ENCODE data around the gene EEIG1. TPM values are rescaled to one million over a fixed set of nuclear protein-coding genes. Genes with fewer than 3 reads are reported as not detected.
A peak's percentile ranks its signal among the peaks of the same experiment; 100 is the strongest.

EEIG1 gene
- total and polyA plus RNA-seq, 10 of the 15 experiments (the other 5 are each of a cell fraction or from before 2014, with no cell fraction given) = 1.2 to 75.9 (median 9.0) TPM

DNA sequence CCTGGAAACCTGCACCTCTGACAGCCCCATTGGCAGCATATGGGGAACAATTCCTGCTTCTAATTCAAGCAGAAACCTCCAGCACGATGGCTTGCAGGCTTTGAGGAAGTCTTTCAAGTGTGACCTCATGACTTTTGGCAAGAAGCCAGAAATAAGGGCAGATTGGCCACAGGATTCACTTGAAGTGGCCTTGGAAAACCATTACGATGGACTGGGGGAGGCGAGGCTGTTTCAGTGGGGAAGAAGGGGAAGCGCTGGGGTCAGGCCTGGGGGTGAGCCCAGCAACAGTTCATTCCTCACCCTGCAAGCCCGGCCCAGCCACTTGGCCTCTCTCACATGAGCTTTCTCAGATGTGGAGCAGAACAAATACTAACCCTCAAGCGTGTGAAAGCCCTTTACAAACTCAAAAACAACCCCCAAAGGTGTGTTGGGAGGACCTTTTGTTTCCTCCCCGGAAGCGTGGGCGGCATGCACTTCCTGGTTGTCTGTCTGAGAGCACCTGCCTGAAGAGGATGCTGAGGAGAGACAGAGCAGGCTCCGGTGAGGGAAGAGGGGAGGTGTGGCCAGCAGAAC is 26.9 kb upstream of the EEIG1 start (continued):
- TF ChIP-seq CREB1 (IDR thresholded peaks at IDR 0.05; ENCODE audit: low read depth) = 0 out of 2 replicates have a peak, but pooled peaks have one; percentile 9
- TF ChIP-seq, protein P1, sequence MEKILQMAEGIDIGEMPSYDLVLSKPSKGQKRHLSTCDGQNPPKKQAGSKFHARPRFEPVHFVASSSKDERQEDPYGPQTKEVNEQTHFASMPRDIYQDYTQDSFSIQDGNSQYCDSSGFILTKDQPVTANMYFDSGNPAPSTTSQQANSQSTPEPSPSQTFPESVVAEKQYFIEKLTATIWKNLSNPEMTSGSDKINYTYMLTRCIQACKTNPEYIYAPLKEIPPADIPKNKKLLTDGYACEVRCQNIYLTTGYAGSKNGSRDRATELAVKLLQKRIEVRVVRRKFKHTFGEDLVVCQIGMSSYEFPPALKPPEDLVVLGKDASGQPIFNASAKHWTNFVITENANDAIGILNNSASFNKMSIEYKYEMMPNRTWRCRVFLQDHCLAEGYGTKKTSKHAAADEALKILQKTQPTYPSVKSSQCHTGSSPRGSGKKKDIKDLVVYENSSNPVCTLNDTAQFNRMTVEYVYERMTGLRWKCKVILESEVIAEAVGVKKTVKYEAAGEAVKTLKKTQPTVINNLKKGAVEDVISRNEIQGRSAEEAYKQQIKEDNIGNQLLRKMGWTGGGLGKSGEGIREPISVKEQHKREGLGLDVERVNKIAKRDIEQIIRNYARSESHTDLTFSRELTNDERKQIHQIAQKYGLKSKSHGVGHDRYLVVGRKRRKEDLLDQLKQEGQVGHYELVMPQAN (conservative IDR thresholded peaks at IDR 0.05) = no peak
- TF ChIP-seq CREM (IDR thresholded peaks at IDR 0.05; ENCODE audit: low read depth) = peak; percentile 49; the same call in 1 of the 2 replicates
- peak; percentile 69 for TF ChIP-seq POLR2A (IDR thresholded peaks at IDR 0.05; ENCODE audit: low read depth, low read length)
- TF ChIP-seq, protein P2, sequence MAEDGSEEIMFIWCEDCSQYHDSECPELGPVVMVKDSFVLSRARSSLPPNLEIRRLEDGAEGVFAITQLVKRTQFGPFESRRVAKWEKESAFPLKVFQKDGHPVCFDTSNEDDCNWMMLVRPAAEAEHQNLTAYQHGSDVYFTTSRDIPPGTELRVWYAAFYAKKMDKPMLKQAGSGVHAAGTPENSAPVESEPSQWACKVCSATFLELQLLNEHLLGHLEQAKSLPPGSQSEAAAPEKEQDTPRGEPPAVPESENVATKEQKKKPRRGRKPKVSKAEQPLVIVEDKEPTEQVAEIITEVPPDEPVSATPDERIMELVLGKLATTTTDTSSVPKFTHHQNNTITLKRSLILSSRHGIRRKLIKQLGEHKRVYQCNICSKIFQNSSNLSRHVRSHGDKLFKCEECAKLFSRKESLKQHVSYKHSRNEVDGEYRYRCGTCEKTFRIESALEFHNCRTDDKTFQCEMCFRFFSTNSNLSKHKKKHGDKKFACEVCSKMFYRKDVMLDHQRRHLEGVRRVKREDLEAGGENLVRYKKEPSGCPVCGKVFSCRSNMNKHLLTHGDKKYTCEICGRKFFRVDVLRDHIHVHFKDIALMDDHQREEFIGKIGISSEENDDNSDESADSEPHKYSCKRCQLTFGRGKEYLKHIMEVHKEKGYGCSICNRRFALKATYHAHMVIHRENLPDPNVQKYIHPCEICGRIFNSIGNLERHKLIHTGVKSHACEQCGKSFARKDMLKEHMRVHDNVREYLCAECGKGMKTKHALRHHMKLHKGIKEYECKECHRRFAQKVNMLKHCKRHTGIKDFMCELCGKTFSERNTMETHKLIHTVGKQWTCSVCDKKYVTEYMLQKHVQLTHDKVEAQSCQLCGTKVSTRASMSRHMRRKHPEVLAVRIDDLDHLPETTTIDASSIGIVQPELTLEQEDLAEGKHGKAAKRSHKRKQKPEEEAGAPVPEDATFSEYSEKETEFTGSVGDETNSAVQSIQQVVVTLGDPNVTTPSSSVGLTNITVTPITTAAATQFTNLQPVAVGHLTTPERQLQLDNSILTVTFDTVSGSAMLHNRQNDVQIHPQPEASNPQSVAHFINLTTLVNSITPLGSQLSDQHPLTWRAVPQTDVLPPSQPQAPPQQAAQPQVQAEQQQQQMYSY (CRISPR knock-in tag; IDR thresholded peaks at IDR 0.05) = no peak
- no peak for TF ChIP-seq CEBPB (IDR thresholded peaks at IDR 0.05; ENCODE audit: borderline replicate concordance in 1 of 2, low read depth in 2 of 2, low read length in 2 of 2)
- TF ChIP-seq TAF1 (IDR thresholded peaks at IDR 0.05; ENCODE audit: borderline replicate concordance, low read depth, low read length) = peak; percentile 54; the same call in 1 of the 2 replicates
- TF ChIP-seq NFIC (IDR thresholded peaks at IDR 0.05; ENCODE audit: low read depth, low read length) = peak; percentile 73
- TF ChIP-seq CHD4 (IDR thresholded peaks at IDR 0.05) = 0 out of 2 replicates have a peak, but pooled peaks have one; percentile 28
- peak; percentile 89 to 100 for TF ChIP-seq EGR1 (IDR thresholded peaks at IDR 0.05; ENCODE audit: borderline replicate concordance in 1 of 2, low read depth in 2 of 2, low read length in 2 of 2)
- peak; percentile 23 to 35; a peak in 1 of 4 replicates for TF ChIP-seq BHLHE40 (IDR thresholded peaks at IDR 0.05; ENCODE audit: borderline replicate concordance in 1 of 2, low read depth in 2 of 2, low read length in 1 of 2)
- peak; percentile 21; the same call in 1 of the 2 replicates for TF ChIP-seq MEF2A (IDR thresholded peaks at IDR 0.05; ENCODE audit: insufficient read depth, low read depth, low read length)
- 0 out of 4 replicates have a peak, but pooled peaks of 1 of the 2 experiments have one; percentile 18 for TF ChIP-seq SRF (IDR thresholded peaks at IDR 0.05; ENCODE audit: low read depth in 2 of 2, low read length in 2 of 2)
- TF ChIP-seq, protein P3, sequence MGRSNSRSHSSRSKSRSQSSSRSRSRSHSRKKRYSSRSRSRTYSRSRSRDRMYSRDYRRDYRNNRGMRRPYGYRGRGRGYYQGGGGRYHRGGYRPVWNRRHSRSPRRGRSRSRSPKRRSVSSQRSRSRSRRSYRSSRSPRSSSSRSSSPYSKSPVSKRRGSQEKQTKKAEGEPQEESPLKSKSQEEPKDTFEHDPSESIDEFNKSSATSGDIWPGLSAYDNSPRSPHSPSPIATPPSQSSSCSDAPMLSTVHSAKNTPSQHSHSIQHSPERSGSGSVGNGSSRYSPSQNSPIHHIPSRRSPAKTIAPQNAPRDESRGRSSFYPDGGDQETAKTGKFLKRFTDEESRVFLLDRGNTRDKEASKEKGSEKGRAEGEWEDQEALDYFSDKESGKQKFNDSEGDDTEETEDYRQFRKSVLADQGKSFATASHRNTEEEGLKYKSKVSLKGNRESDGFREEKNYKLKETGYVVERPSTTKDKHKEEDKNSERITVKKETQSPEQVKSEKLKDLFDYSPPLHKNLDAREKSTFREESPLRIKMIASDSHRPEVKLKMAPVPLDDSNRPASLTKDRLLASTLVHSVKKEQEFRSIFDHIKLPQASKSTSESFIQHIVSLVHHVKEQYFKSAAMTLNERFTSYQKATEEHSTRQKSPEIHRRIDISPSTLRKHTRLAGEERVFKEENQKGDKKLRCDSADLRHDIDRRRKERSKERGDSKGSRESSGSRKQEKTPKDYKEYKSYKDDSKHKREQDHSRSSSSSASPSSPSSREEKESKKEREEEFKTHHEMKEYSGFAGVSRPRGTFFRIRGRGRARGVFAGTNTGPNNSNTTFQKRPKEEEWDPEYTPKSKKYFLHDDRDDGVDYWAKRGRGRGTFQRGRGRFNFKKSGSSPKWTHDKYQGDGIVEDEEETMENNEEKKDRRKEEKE (IDR thresholded peaks at IDR 0.05) = no peak
- TF ChIP-seq, protein P4, sequence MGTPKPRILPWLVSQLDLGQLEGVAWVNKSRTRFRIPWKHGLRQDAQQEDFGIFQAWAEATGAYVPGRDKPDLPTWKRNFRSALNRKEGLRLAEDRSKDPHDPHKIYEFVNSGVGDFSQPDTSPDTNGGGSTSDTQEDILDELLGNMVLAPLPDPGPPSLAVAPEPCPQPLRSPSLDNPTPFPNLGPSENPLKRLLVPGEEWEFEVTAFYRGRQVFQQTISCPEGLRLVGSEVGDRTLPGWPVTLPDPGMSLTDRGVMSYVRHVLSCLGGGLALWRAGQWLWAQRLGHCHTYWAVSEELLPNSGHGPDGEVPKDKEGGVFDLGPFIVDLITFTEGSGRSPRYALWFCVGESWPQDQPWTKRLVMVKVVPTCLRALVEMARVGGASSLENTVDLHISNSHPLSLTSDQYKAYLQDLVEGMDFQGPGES (IDR thresholded peaks at IDR 0.05) = no peak
- no peak for TF ChIP-seq MTA3 (IDR thresholded peaks at IDR 0.05; ENCODE audit: borderline replicate concordance, low read length)
- TF ChIP-seq, protein P5, sequence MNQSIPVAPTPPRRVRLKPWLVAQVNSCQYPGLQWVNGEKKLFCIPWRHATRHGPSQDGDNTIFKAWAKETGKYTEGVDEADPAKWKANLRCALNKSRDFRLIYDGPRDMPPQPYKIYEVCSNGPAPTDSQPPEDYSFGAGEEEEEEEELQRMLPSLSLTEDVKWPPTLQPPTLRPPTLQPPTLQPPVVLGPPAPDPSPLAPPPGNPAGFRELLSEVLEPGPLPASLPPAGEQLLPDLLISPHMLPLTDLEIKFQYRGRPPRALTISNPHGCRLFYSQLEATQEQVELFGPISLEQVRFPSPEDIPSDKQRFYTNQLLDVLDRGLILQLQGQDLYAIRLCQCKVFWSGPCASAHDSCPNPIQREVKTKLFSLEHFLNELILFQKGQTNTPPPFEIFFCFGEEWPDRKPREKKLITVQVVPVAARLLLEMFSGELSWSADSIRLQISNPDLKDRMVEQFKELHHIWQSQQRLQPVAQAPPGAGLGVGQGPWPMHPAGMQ (IDR thresholded peaks at IDR 0.05; ENCODE audit: borderline replicate concordance) = no peak
